K562 (cell line): ENCODE results near the gene RFX3.

Experiments
- RBM22 ChIP-seq: fragments of 200-400 bp; formaldehyde crosslinking; IDR thresholded peaks from 2 replicates; pipeline ENCODE4 v1.6.1; 2018; ENCODE audit warnings: low read length, low read depth; ENCODE audit not compliant: poor library complexity, severe bottlenecking
- TCF7 ChIP-seq: sonication (generic); IDR thresholded peaks from 2 replicates; pipeline ENCODE4 v1.6.1; 2016; ENCODE audit warnings: antibody characterized with exemption, borderline replicate concordance
- TF ChIP-seq, protein P1 (sequence below): fragments of 250-450 bp; sonication (Bioruptor Pico); IDR thresholded peaks from 2 replicates; pipeline ENCODE4 v1.4.0; 2020; ENCODE audit warnings: mild to moderate bottlenecking, moderate library complexity

DNA sequence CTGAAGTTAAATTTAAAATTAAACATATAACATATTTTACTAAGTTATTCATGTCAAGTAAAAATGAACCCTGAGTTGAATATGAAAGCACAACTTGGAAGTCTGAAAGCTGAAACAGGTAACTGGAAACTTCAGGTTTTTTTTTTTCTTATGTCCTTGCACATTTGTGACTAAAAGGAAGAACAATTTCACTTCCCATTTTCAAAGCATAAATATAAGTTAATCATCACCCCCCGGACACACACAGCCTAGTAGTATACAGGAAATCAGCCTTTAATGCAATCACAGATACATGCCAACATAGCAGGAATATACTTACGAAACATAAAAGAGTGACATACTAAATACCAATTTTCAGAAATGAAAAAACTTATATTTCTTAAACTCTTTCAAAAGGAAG lies 225.9 kb downstream of the RFX3 start:
- TF ChIP-seq, protein P1, sequence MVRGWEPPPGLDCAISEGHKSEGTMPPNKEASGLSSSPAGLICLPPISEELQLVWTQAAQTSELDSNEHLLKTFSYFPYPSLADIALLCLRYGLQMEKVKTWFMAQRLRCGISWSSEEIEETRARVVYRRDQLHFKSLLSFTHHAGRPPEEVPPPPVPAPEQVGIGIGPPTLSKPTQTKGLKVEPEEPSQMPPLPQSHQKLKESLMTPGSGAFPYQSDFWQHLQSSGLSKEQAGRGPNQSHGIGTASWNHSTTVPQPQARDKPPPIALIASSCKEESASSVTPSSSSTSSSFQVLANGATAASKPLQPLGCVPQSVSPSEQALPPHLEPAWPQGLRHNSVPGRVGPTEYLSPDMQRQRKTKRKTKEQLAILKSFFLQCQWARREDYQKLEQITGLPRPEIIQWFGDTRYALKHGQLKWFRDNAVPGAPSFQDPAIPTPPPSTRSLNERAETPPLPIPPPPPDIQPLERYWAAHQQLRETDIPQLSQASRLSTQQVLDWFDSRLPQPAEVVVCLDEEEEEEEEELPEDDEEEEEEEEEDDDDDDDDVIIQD (CRISPR knock-in tag) = no peak
- TF ChIP-seq RBM22 (no peak), TCF7 (no peak)
